GM21723 (cell line): ENCODE measurements around the gene TRAF3.

ENCODE experiments used
- ATAC-seq: cut with Tn5 transposase; IDR thresholded peaks from one replicate; pipeline ENCODE4 v1.9.1; 2021; ENCODE audit warnings: mild to moderate bottlenecking, moderate library complexity; ENCODE audit not compliant: unreplicated experiment

Gene TRAF3

DNA sequence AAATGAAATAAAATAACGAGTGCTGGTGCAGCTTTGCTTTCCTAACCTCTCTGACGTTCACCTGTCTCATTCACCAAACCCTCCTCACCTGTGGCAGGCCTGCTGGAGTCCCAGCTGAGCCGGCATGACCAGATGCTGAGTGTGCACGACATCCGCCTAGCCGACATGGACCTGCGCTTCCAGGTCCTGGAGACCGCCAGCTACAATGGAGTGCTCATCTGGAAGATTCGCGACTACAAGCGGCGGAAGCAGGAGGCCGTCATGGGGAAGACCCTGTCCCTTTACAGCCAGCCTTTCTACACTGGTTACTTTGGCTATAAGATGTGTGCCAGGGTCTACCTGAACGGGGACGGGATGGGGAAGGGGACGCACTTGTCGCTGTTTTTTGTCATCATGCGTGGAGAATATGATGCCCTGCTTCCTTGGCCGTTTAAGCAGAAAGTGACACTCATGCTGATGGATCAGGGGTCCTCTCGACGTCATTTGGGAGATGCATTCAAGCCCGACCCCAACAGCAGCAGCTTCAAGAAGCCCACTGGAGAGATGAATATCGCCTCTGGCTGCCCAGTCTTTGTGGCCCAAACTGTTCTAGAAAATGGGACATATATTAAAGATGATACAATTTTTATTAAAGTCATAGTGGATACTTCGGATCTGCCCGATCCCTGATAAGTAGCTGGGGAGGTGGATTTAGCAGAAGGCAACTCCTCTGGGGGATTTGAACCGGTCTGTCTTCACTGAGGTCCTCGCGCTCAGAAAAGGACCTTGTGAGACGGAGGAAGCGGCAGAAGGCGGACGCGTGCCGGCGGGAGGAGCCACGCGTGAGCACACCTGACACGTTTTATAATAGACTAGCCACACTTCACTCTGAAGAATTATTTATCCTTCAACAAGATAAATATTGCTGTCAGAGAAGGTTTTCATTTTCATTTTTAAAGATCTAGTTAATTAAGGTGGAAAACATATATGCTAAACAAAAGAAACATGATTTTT, 128.2 kb downstream of the TRAF3 start:
- no peak for ATAC-seq

DNA sequence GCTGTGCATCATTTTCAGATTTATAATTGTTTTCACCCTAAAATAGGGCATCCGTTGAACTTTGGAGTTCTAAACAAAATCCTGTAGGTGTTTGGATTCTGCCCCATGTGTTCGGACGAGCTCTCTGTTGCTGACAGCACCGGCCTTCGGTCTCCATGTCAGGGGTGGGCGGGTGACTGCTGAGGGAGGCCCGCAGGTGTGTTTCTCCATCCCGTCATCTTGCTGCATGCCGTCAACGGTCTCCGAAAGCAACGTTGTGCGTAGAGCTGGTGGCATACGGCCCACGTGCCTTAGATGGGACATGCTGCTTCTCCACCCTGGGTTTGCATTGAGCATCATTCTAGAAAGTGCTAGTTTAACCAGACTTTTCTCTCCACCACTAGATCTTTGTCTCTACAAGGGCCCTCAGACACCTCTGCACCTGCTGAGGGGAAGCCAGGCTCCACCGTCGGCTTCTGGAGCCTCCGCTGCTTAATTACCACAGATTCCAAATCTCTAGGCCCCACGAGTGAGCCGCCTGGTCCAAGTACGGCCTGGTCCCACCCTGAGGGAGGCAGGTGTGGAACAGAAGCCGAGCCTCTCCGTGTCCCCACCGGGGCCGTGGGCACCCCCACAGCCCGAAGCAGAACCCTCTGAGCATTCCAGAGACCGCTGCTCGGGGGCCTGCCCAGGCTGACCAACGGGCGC, 129.5 kb downstream of the TRAF3 start:
- no peak for ATAC-seq

DNA sequence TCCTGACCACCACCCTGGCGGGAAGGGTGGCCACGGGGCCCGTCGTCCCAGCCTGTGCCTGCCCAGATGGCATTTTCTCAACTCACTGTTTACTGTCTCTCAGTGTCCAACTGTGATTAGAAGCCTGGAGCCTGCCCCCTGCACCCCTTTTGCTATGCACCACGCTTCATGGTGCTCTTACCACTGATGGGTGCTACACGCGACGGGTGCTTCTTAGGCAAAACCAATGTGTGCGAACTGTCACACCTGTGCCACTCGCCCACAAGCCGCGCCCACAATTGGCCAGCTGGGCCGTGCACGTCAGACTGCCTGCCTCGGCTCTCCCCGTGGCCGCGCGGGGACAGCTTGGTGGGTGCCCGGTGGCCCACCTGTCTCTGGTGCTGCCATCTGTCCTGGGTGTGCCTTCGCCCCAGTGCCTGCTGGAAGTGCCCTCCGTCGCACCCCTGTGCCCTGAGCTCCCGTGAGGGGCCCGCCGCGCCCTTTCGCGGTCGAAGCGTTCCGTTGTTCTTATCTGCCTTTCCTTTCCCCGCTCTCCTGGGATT, 130.1 kb downstream of the TRAF3 start:
- ATAC-seq: no peak

DNA sequence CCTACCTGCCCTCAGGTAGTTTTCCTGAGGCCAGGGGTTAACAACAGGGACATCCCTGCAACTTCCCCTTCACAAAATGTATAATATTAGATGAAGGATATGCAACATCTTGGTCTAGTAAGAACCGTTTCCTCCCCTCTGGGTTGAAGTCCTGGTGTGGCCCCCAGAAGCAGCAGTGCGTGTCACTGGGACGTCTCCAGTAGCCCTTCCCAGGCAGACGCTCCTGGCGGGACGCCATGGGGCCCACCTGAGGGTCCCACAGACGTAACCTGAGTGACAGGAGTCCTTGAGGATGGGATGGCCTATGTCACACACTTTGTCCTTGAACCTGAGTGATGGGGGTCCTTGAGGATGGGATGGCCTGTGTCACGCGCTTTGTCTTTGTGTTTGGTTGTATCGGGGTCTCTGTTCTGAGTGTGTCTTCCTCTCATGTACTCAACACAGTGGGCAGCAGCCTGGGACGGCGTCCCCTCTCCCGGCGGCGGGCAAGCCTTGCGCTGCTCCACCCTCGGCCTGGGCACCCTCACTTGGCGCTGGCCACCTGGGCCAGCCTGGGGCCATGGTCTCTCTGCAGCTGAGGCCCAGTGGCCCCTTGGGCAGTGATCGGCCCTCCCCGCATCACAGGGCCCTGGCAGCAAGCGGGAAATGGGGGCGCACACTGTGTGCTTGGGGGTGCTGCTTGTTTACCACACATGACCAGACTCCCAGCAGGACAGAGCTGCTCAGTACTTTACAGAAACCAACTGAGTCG, 130.9 kb downstream of the TRAF3 start:
- no peak for ATAC-seq

DNA sequence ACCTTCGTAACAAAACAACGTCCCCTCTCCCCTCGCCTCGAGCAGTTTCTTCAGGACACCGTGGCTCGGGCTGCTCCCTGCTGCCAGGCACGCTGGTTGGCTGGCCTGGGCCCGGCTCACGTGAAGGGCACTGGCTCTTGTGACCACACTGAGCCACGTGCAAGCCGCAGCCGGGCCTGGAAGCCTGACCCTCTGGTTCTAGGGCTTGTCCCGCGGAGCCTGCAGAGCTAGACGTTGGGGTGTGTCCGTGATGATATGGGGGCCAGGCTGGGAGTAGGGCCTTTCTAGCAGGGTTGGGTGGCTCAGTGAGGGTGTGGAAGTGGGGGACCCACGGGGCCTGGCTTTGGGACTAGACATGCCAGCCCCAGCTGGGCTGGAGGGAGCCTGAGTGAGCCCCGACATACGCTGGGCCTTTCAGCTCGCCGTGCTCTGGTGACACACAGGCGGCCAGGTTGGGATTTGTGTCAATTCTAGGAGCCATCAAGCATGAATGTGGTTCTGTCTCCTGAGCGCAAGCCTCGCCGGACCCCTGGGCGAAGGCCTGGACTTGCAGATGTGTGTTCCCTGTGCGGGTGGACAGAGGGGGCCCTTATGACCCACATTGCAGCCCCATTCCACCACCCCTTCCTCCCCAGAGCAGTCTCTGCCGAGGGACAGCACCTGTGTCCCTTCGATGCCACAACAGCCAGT, 131.7 kb downstream of the TRAF3 start:
- ATAC-seq: no peak

DNA sequence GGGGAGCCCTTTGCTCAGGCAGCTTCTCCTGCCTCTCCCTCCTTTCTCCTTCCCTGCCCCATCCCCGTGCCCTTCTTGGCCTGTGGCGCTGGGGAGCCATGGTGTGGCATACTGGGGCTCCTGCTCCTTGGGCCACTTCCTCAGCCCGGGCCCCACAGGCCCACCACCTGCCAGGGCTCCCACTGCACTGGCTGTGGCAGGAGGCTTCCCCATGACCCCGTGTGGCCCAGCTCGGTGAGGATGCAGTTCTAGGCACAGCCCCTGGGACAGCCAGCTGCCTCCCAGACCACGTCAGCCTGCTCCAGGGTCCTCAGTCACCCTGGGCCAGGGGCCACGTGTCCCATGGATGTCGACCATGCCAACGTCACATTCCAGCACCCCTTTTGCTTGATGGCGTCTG, 132.2 kb downstream of the TRAF3 start:
- no peak for ATAC-seq

DNA sequence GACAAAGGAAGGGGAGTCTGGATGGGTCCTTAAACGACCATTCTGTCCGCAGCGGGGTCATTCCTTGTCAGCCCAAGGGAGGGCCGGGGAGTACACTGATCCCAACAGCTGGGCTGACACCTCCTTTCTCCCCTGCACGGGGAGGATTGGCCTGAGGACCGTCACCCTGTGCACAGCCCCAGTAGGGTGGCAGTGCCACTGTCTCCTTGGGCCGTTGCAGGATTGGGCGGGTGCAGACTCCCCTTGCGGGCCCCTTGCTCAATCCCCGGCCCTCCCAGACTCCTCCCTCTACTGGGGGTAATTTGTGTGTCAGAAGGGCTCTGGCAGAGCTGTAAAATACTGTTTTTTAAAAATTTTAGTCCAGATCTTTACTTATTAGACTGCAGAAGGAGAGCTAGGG, 132.7 kb downstream of the TRAF3 start:
- no peak for ATAC-seq

DNA sequence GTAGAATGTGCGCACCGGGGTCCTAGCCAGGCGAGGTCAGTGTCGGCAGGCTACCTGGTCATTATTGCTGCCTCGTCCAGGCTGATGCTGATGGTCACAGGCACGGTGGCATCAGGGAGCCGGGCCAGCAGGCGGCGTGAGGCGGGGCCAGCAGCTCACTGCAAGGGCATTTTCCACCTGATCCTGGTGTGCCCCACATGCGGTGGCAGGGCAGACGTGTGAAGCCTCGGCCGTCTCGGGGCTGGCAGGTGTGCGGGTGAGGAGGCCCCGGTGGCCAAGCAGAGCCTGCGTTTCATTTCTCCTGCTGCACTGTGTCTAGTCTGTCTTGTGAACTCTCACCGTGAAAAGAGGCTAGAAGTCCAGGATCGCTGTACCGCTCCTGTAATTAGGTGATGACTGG, 133.2 kb downstream of the TRAF3 start:
- no peak for ATAC-seq

DNA sequence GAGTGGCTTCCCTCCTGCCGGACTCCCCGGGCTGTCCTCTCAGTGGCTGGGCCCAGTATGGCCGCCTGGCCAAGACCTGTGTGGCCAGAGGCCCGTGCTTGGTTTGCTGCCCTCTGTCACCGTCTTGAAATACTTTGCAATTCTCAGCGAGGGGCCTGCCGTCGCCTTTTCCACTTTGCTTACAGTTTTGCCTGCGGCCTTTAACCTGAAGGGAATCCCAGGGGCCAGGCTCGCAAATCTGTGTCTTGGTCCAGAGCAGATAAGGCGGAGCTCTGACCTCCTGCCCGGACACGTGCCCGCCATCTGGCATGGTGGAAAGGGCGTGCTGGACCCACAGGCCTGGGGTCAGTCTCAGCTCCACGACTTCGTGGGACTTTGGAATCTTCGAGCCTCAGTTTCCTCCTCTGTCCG, 134.3 kb downstream of the TRAF3 start:
- ATAC-seq: no peak

DNA sequence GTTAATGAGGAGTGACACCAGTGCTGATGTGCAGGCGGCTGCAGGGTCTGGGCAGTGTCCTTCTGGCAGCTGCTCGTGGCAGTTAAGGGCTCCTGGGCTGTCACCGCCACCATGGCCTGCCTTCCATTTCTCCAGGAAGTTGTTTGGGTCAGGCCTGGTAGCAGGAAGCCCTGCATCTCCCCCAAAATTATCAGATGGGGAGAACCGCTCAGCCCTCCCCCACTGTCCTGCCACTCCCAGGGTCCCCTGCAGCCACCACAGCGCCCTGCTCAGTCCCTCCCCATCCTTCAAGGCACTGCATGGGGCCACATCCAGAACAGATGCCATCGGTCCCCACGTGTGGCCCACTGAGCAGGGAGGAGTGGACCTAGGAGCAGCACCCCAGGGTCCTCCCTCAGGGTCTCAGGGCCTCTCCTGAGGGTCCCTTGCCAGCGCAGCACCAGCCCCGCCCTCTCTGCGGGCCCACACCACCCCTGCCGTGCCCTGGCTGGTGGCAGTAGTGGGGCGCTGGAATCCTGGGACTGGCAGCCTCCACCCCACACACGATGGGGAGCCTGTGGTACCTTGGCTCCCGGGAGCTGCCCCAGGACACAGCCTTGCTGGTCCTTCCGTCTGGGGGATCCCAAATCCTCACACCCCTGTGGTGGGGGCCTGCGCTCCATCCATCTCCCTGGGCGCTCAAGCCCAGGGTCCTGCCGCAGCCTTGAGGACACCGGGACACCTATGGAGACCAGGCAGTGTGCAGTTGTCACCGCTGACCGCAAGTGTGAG, 134.9 kb downstream of the TRAF3 start:
- no peak for ATAC-seq

DNA sequence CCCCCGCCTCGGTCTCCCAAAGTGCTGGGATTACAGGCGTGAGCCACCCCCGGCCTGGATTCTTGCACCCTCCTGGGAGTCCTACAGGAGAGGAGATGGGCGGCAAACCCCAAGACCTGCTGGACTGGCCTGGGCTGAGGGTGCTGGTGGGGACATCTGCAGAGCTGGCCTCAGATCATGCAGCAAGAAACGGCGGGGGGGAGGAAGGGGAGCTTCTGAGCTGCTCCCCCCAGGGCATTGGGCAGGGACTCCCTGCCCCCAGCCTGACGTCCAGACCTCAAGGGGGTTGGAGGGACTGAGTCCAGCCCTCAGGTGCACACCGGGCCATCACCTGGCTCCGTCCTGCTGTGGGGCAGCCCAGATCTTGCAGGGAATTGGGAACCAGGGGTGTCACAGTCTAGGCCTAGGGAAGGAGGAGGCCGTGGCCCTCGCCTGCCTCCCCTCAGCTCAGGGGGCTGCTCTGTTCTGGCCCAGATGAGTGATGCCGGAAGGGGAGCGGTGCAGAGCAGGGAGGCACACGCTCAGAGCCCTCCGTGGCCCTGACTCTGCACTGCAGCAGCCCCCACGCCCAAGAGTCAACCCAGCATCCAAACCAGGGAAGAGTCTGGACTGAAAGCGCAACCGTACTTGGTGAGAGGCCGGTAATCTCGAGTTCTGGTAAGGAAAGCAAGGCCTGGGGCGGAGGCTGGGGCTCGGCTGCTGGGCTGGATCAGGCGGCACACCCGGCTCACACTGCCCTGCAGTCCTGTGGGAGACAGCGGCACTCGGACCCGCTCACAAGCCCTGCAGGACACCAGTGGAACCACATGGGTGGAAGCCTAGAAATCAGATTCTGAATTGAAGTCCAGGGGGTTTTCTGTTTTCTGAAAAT, 136.3 kb downstream of the TRAF3 start:
- no peak for ATAC-seq

DNA sequence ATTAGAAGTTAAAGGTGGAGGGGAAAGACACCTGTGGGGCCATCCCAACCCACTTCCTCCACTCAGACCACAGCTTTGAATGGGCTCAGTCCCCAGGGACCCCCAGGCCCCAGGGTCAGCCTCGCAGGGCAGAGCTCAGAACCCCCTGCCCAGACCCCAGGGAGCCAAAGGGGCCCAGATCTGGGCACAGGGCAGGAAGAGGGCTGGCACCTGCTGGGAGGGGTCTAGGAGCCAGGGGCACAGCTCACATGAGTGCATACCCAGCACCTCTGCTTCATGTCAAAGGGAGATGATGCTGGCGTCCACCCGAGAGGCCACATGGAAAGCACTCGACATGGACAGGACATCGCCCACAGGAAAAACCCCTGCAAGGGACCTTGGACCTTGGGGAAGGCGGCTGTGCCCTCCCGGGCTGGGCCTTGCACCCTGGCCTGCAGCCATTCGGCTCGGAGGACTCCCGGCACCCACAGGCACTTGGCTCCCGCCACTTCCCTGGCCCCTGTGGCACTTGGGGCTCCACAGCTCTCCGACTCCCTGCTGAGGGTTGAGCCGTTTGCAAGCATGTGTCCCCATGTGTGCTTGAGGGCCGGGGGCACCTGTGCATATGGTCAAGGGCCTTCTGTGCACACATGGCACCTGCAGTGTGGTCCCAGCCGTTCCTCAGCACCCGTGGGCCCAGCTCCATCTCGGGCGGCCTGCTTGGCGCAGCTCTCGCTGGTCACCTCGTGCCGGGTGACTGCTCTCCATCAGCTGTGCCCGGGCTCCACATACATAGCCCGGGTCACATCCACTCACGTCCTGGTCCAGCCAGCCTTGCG, 137.4 kb downstream of the TRAF3 start:
- no peak for ATAC-seq

DNA sequence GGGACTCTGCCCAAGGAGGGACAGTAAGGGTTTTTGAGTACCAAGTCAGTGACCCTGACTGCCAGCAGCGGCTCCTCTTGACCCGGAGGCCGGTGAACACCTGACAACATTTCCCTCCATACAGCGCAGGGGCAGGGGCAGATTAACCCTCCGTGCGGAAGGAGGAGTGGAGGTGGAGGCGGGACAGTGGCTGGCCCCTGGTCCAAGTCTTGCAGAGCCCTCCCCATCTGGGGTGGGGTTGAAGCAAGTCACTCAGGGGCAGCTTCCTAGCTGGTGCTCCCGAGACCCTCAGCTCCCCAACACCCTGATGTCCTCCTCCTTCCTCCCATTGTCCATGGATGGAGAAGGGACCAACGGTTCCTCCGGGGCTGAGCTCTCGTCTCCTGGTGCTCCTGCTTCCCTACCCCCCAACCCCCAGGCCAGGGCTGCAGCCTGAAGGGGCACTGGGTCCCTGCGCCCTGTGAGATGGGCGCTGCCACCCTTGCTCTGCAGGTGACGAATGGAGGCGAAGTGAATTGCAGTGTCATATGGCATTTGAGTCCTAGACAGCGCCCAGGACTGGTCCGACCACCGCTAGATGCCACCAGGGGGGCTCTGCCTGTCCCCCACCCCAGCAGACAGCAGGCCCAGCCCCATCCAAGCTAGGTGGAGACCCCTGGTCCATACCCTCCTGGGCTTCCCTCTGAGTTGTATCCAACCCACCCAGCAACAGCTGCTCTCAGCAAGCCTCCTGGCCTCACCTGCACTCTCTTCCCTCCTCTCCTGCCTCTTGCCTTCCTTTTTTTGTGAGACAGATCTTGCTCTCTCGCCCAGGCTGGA, 138.3 kb downstream of the TRAF3 start:
- ATAC-seq: no peak

DNA sequence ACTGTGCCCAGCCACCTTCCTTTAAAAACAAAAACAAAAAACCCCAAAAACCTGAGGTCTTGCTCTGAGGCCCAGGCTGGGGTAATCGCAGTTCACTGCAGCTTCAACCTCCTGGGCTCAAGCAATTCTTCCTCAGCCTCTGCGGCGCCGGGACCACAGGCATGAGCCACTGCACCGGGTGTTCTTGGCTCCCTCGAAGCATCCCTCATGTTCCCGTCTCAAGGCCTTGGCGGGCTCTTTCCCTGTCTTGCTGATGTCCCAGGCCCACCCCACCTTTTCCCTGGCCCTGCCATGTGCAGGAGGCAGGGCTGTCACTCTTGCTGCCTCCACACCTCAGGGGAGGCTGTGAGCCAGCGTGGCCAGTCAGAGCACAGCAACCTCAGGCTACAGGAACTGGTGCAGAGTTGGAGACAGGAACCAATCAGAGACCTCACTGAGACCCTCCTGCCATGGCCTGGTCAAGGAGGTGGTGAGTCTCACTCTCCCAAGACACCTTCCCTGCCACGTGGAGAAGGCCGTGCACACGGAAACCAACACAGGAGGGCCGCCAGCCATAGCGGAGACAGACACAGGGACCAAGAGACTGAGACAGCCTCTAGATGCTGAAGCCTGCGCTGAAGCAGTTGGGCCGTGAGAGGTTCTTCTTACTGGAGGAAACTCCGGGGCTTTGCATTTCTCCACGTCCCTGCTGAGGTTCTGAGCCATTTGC, 139.3 kb downstream of the TRAF3 start:
- ATAC-seq: no peak

DNA sequence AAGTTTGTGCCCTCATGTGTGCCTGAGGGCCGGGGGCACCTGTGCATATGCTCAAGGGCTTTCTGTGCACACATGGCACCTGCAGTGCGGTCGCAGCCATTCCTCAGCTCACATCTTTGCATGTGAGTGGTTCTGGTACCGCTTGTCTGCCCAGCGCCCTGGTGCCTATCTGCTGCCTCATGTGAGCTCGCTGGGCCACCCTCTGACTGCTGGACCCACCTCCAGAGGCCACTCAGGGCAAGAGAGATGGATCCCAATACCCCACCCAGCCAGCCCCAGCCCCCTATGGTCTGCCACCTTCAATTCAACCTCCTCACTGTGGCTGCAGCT, 139.8 kb downstream of the TRAF3 start:
- no peak for ATAC-seq

DNA sequence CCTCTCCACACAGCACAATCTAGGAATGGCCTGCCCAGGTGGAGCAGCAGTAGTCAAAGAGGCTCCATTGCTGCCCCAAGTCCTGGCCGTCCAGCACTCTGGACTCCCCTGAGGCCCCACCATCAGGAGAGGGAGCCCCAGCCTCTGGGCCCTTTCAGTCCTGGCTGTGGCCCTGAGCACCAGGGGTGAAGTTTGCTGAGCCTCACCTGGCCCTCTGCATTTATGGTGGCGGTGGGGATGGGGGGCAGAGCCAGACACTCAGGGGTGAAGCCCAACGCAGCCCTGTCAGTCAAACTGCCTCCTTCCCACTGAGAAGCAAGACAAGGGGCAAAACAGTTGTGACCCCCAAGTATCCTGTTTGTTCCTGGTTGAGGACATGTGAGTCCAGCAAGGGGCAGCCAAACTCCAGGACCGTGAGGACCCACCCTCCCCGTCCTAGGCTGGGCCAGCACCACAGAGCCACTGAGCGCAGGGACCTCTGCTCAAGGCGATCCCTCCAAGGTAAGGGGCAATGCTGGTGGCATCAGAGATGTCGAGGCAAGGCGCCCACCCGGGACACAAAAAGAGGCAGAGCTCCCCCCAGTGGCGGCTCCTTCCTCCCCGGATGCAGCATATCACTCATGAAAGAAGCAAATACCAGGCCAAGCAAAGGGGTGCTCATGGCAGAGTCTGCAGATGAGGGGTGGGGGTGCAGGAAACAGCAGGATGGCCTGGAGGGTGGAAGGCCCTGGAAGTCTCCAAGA, 140.4 kb downstream of the TRAF3 start:
- ATAC-seq: no peak
